Nephron progenitor cell (in vitro differentiated cells): ENCODE data around the gene HDAC9.

ENCODE experiments used
- DNase-seq: peaks from one replicate; pipeline ENCODE4 v3.0.0; 2021
- H3K27ac Mint-ChIP-seq: 2 replicates; pipeline ENCODE4 v1.8.0; 2021; ENCODE audit warnings: mild to moderate bottlenecking, moderate library complexity, mixed read lengths
- H3K27me3 Mint-ChIP-seq: 2 replicates; pipeline ENCODE4 v1.8.0; 2021; ENCODE audit warnings: mild to moderate bottlenecking, low read depth, mixed read lengths; ENCODE audit not compliant: poor library complexity
- H3K36me3 Mint-ChIP-seq: 2 replicates; pipeline ENCODE4 v1.8.0; 2021; ENCODE audit warnings: low read depth, mixed read lengths
- H3K4me1 Mint-ChIP-seq: 2 replicates; pipeline ENCODE4 v1.8.0; 2021; ENCODE audit warnings: mixed read lengths
- H3K4me3 Mint-ChIP-seq: 2 replicates; pipeline ENCODE4 v1.8.0; 2021; ENCODE audit warnings: mild to moderate bottlenecking, moderate library complexity, mixed read lengths
- H3K9me3 Mint-ChIP-seq: 2 replicates; pipeline ENCODE4 v1.8.0; 2021; ENCODE audit warnings: mild to moderate bottlenecking, moderate library complexity, mixed read lengths
- TF ChIP-seq, protein P1 (sequence below): fragments of 200-600 bp; sonication (generic); IDR thresholded peaks from 2 replicates; pipeline ENCODE4 v1.5.0; 2021; ENCODE audit warnings: antibody characterized with exemption

Gene HDAC9

DNA sequence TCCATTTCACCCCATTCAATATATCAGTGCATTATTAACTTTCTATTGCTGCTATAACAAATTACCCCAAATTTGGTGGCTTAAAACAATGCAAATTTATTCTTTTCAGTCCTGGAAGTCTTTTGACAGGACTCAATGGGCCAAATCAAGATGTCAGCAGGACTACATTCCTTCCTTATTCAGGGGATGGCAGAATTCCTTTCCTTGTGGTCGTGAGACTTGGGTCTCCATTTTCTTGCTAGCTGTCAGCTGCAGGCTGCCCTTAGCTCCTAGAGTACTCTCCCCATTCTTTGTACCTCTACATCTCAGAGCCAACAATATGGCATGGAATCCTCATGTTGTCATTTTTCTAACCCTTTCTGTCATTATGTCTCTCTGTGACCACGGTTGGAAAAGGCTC lies 310.6 kb downstream of the HDAC9 start:
- Mint-ChIP-seq H3K4me1 (no peaks in the 10 kb centered on the region), H3K9me3 (peaks cover 12% of the 10 kb centered on the region), H3K4me3 (no peak overlapping the region), H3K36me3 (no peaks in the 10 kb centered on the region), H3K27me3 (peaks cover 2% of the 10 kb centered on the region), H3K27ac (no peak overlapping the region)
- DNase-seq = no peak
- TF ChIP-seq, protein P1, sequence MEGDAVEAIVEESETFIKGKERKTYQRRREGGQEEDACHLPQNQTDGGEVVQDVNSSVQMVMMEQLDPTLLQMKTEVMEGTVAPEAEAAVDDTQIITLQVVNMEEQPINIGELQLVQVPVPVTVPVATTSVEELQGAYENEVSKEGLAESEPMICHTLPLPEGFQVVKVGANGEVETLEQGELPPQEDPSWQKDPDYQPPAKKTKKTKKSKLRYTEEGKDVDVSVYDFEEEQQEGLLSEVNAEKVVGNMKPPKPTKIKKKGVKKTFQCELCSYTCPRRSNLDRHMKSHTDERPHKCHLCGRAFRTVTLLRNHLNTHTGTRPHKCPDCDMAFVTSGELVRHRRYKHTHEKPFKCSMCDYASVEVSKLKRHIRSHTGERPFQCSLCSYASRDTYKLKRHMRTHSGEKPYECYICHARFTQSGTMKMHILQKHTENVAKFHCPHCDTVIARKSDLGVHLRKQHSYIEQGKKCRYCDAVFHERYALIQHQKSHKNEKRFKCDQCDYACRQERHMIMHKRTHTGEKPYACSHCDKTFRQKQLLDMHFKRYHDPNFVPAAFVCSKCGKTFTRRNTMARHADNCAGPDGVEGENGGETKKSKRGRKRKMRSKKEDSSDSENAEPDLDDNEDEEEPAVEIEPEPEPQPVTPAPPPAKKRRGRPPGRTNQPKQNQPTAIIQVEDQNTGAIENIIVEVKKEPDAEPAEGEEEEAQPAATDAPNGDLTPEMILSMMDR = no peak

DNA sequence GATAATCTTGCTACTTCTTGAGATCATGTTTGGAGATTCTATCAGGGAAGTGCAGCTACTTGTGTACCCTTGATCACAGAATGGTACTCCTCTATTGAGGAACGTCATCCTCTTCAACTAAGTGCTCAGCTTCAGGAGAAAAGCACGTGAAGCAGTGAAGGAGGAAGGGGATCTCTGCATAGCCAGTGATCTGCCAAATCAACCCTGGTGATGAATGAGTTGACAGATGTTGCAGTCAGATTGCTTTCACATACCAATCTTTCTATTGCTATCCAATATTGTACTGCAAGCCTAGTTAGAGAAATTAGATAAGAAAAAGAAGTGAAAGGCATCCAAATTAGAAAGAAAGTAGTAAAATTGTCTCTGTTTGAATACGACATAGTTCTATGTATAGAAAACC lies 312.5 kb downstream of the HDAC9 start:
- no peak for DNase-seq
- Mint-ChIP-seq H3K27ac (no peak overlapping the region), H3K4me1 (no peaks in the 10 kb centered on the region)

DNA sequence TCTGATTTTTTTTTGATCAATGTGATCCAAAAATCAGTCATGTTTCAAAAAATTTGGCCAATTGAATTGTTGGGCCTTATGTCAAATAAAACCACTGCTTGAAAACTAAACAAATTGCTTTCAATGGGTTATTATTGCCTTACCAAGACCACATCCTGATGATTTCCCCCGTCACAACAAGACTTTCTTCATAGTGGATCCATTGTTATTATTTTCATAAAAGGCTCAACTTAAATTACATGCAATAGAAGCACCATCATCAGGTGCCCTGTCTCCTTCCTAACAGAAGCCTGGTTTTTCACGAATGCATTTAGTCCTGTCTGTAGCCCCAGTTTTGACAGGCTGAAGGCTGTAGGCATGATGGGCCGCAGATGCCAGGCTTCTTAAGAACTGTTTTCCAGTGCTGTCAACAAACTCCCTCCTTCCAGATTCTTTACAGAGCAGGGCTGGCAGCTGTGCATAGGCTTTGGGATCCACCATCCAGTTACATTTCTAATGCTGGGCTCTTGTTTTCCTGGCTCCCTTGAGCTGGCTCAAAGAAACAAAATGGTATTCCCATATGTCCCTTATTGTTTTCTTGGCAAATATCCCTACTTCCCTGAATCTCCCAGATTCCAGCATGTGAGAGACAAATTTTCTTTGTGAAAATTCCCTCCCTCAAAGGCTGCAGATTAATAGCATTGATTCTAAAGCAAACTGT lies 319.9 kb downstream of the HDAC9 start:
- no peak overlapping the region for H3K27ac Mint-ChIP-seq
- DNase-seq = no peak
- peaks cover 32% of the 10 kb centered on the region for H3K9me3 Mint-ChIP-seq
- no peaks in the 10 kb centered on the region for H3K4me1 Mint-ChIP-seq
- peaks cover 5% of the 10 kb centered on the region for H3K36me3 Mint-ChIP-seq
- no peak overlapping the region for H3K4me3 Mint-ChIP-seq
- no peaks in the 10 kb centered on the region for H3K27me3 Mint-ChIP-seq
- TF ChIP-seq, protein P1 = no peak

More for the DNA sequence above, 312.5 kb downstream of the HDAC9 start:
- H3K36me3 Mint-ChIP-seq = peaks cover 5% of the 10 kb centered on the region
- peaks cover 2% of the 10 kb centered on the region for H3K27me3 Mint-ChIP-seq
- H3K9me3 Mint-ChIP-seq = peaks cover 23% of the 10 kb centered on the region
- TF ChIP-seq, protein P1 = no peak
- no peak overlapping the region for H3K4me3 Mint-ChIP-seq

DNA sequence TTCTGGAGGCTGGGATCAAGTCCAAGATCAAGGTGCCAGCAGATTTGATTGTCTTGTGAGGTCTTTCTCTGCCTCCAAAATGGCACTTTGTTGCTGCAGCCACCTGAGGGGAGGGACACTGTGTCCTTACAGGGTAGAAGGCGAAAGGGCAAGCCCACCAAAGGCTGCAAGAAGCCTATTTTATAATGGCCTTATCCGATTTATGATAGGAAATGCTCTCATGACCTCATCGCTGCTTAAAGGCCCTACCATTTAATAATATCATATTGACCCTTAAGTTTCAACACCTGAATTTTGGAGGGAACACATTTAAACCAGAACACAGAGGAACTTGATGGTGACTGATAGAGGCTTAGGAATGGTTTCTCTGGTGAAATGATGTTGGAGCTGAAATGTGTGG lies 325.4 kb downstream of the HDAC9 start:
- TF ChIP-seq, protein P1 = no peak
- Mint-ChIP-seq H3K27me3 (no peaks in the 10 kb centered on the region), H3K36me3 (no peaks in the 10 kb centered on the region), H3K27ac (no peak overlapping the region), H3K4me1 (no peaks in the 10 kb centered on the region), H3K4me3 (no peak overlapping the region), H3K9me3 (peaks cover 7% of the 10 kb centered on the region)
- DNase-seq = no peak

DNA sequence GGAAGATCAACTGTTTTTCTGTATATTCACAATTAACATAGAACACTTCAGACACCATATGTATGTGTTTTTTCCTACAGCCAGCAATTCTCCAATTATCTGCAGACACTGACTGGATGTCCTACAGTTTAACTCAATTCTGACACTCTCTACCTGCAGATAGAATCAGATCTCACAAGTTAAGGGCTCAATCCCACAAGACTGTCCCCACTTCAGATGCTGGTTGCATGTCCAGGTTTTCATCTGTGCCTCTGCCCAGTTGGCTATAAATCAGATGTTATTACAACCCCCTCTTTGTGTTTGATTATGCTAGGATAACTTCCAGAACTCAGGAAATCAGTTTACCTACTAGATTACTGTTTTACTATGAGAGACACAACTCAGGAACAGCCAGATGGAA lies 326.0 kb downstream of the HDAC9 start:
- no peaks in the 10 kb centered on the region for H3K36me3 Mint-ChIP-seq
- peaks cover 2% of the 10 kb centered on the region for H3K9me3 Mint-ChIP-seq
- TF ChIP-seq, protein P1 = no peak
- H3K4me3 Mint-ChIP-seq = no peak overlapping the region
- no peaks in the 10 kb centered on the region for H3K27me3 Mint-ChIP-seq
- no peak for DNase-seq
- H3K4me1 Mint-ChIP-seq = no peaks in the 10 kb centered on the region
- H3K27ac Mint-ChIP-seq = no peak overlapping the region

DNA sequence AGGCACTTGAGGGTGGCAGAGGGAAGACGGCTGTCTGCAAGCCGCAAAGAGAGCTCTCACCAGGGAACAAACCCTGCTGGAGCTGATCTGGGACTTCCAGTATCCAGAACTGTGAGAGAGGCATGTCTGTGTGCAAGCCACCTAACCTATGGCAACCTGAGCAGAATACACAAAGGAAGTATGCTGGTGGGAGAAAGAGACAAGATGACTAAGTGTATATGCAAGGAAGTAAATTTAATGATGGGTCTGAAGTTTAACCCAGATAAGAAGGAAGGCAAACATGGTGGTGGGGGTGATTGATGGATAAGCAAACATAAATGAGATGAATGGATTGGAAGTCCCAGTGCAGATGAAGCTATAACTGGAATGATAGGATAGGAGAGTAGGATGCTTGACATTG lies 328.6 kb downstream of the HDAC9 start:
- Mint-ChIP-seq H3K4me3 (no peak overlapping the region), H3K9me3 (no peaks in the 10 kb centered on the region), H3K36me3 (no peaks in the 10 kb centered on the region), H3K27ac (no peak overlapping the region), H3K4me1 (peaks cover 10% of the 10 kb centered on the region), H3K27me3 (no peaks in the 10 kb centered on the region)
- no peak for DNase-seq
- TF ChIP-seq, protein P1 = no peak
